DND-41 (cell line): ENCODE results near the gene CLEC4C.
"Not testable (repeated sequence)": the region's sequence is repeated elsewhere in the genome, so short reads cannot be mapped to it uniquely, and the experiment has no call there.

Experiments used
- ATAC-seq: fragments of 200-7000 bp; cut with Tn5 transposase; 3 replicates; pipeline ENCODE4 v1.9.1; 2021; ENCODE audit warnings: low read depth; ENCODE audit not compliant: insufficient read depth
- DNase-seq: peaks from one replicate; pipeline ENCODE4 v3.0.0-alpha.2; 2020
- H2AFZ ChIP-seq: 2 replicates; pipeline ENCODE4 v1.6.0; 2012; ENCODE audit warnings: low read depth, low read length
- H3K27ac ChIP-seq: 2 replicates; pipeline ENCODE4 v1.5.1; 2012; ENCODE audit warnings: low read length, inconsistent platforms
- H3K27me3 ChIP-seq: fragments of 200-600 bp; sonication (generic); 2 replicates; pipeline ENCODE4 v1.6.0; 2012; ENCODE audit warnings: low read length, mild to moderate bottlenecking, inconsistent platforms; ENCODE audit not compliant: insufficient read depth, poor library complexity
- H3K36me3 ChIP-seq: 2 replicates; pipeline ENCODE4 v1.5.1; 2012; ENCODE audit warnings: low read length, inconsistent platforms; ENCODE audit not compliant: insufficient read depth
- H3K4me1 ChIP-seq: 2 replicates; pipeline ENCODE4 v1.5.1; 2012; ENCODE audit warnings: mild to moderate bottlenecking, low read length; ENCODE audit not compliant: insufficient read depth
- H3K4me2 ChIP-seq: 2 replicates; pipeline ENCODE4 v1.6.0; 2012; ENCODE audit warnings: mild to moderate bottlenecking, moderate library complexity, low read length, inconsistent platforms; ENCODE audit not compliant: insufficient read depth
- H3K4me3 ChIP-seq, 2 experiments: fragments of 200-600 bp in 1 of 2; shearing (Covaris generic) in 1 of 2; 2 replicates each; pipeline ENCODE4 v1.5.1; 2012 to 2016; ENCODE audit warnings: inconsistent platforms in 2 of 2, low read length in 2 of 2, mild to moderate bottlenecking in 2 of 2, low read depth in 1 of 2, moderate library complexity in 1 of 2
- H3K79me2 ChIP-seq: 2 replicates; pipeline ENCODE4 v1.6.0; 2012; ENCODE audit warnings: low read length, inconsistent platforms; ENCODE audit not compliant: insufficient read depth
- H3K9ac ChIP-seq: 2 replicates; pipeline ENCODE4 v1.6.0; 2012; ENCODE audit warnings: low read depth, mild to moderate bottlenecking, inconsistent platforms, low read length, moderate library complexity
- H3K9me3 ChIP-seq: 2 replicates; pipeline ENCODE4 v1.5.1; 2012; ENCODE audit warnings: low read length, moderate library complexity, mild to moderate bottlenecking, inconsistent platforms; ENCODE audit not compliant: insufficient read depth, severe bottlenecking
- H4K20me1 ChIP-seq: 2 replicates; pipeline ENCODE4 v1.6.0; 2012; ENCODE audit warnings: low read length; ENCODE audit not compliant: insufficient read depth
- EZH2 ChIP-seq: IDR thresholded peaks from 3 replicates; pipeline ENCODE4 v1.6.1; 2012; ENCODE audit warnings: borderline replicate concordance, low read depth, mild to moderate bottlenecking, moderate library complexity, low read length, inconsistent platforms; ENCODE audit not compliant: severe bottlenecking
- TF ChIP-seq, protein P1 (sequence below): IDR thresholded peaks from 2 replicates; pipeline ENCODE4 v1.5.1; 2012; ENCODE audit warnings: borderline replicate concordance, low read length, moderate library complexity, mild to moderate bottlenecking; ENCODE audit not compliant: poor library complexity, severe bottlenecking; ENCODE audit errors: extremely low read depth

Gene CLEC4C, protein sequence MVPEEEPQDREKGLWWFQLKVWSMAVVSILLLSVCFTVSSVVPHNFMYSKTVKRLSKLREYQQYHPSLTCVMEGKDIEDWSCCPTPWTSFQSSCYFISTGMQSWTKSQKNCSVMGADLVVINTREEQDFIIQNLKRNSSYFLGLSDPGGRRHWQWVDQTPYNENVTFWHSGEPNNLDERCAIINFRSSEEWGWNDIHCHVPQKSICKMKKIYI

DNA sequence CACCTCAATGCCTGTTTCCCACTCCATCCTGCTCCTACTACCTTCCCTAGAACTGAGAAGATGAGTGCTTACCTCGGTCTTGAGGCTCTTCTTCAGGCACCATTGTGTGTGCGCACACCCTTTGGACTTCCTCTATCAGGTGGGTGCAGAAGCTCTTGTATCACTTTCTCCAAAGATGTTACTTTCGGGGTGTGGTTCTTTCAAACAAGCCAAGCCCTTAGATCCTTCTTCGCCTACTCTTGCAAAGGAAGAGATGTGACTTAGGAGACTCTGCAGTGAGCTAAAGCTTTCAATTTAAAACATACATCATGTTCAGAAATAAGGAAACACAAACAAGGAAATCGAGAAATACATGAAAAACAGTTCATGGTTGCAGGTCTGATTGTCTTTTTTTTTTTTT lies at the start of gene CLEC4C:
Gene CLEC4C, minus strand, starts transcription at position 130 of the 400 bp plus-strand sequence. Its CDS starts 27 bp downstream, at position 103.
- Histone ChIP-seq H3K9me3 (no peaks in the 10 kb centered on the region), H3K4me1 (no peaks in the 10 kb centered on the region), H3K36me3 (no peaks in the 10 kb centered on the region), H3K27me3 (no peaks in the 10 kb centered on the region), H3K4me2 (no peak within 1 kb of the TSS), H3K9ac (no peak within 1 kb of the TSS), H3K4me3 (no peak within 1 kb of the TSS), H4K20me1 (no peaks in the 10 kb centered on the region), H2AFZ (no peak within 1 kb of the TSS), H3K27ac (no peak within 1 kb of the TSS), H3K79me2 (no peaks in the 10 kb centered on the region)
- DNase-seq (no peak), ATAC-seq (no peak)
- TF ChIP-seq, protein P1, sequence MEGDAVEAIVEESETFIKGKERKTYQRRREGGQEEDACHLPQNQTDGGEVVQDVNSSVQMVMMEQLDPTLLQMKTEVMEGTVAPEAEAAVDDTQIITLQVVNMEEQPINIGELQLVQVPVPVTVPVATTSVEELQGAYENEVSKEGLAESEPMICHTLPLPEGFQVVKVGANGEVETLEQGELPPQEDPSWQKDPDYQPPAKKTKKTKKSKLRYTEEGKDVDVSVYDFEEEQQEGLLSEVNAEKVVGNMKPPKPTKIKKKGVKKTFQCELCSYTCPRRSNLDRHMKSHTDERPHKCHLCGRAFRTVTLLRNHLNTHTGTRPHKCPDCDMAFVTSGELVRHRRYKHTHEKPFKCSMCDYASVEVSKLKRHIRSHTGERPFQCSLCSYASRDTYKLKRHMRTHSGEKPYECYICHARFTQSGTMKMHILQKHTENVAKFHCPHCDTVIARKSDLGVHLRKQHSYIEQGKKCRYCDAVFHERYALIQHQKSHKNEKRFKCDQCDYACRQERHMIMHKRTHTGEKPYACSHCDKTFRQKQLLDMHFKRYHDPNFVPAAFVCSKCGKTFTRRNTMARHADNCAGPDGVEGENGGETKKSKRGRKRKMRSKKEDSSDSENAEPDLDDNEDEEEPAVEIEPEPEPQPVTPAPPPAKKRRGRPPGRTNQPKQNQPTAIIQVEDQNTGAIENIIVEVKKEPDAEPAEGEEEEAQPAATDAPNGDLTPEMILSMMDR: no peak
- no peak for TF ChIP-seq EZH2

DNA sequence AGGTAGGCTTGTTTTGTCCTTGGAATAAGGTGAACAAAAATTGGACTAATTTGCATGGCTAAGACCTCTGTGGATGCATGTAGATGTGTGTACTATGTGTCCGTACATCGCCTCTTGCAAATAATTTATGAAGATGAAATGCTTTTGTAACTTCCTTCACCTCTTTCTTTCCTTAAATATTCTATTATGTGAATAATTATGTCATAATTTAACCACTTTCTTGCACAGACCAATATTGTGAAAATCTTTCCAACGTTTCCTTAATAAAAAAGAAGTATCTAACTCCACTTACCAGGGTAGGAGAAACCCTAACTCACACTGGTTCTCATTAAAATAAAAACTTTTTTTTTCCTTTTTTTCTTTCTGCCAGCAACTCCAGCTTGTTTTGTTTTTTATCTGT lies 46.0 kb upstream of the CLEC4C start:
- TF ChIP-seq, protein P1: no peak
- no peak for TF ChIP-seq EZH2
- Histone ChIP-seq H3K27ac (no peak overlapping the region), H3K4me3 (no peak overlapping the region), H3K4me1 (no peaks in the 10 kb centered on the region), H2AFZ (no peak overlapping the region), H3K4me2 (no peak overlapping the region), H3K27me3 (peaks cover 5% of the 10 kb centered on the region), H3K9ac (no peak overlapping the region), H3K9me3 (no peaks in the 10 kb centered on the region), H3K79me2 (no peaks in the 10 kb centered on the region), H4K20me1 (no peaks in the 10 kb centered on the region), H3K36me3 (no peaks in the 10 kb centered on the region)
- no peak for ATAC-seq
- no peak for DNase-seq

DNA sequence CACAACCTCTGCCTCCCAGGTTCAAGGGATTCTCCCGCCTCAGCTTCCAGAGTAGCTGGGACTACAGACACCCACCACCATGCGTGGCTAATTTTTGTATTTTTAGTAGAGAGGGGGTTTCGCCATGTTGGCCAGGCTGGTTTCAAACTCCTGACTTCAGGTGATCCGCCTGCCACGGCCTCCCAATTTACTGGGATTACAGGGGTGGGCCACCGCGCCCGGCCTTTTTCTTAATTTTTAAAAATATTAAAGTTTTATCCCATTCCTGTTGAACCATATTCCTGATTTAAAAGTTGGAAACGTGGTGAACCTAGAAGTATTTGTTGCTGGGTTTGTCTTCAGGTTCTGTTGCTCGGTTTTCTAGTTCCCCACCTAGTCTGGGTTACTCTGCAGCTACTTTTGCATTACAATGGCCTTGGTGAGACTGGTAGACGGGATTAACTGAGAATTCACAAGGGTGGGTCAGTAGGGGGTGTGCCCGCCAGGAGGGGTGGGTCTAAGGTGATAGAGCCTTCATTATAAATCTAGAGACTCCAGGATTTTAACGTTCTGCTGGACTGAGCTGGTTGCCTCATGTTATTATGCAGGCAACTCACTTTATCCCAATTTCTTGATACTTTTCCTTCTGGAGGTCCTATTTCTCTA lies 41.8 kb upstream of the CLEC4C start, which contains the start of gene NANOG:
Gene NANOG, plus strand, starts transcription at position 519 of the 645 bp plus-strand sequence. CDS start 213 bp downstream, outside the sequence.
- ATAC-seq, H4K20me1 ChIP-seq, H3K9me3 ChIP-seq, H3K4me1 ChIP-seq, H3K4me2 ChIP-seq, H3K27me3 ChIP-seq, H3K27ac ChIP-seq, H3K36me3 ChIP-seq, H2AFZ ChIP-seq, H3K79me2 ChIP-seq, DNase-seq, H3K9ac ChIP-seq, H3K4me3 ChIP-seq: not testable (repeated sequence)

DNA sequence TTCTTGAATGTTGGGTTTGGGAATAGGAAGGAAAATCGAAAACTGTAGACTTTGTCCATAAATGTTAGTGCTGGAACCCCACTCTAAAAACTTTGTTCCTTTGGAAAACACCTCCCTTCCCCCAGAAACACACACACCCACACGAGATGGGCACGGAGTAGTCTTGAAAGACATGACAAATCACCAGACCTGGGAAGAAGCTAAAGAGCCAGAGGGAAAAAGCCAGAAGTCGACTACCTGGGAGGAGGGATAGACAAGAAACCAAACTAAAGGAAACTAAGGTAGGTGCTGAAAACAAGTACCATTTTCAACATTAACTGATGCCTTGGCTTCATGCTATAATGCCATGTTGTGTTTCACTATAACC lies 41.1 kb upstream of the CLEC4C start:
- H3K4me3 ChIP-seq: no peak overlapping the region
- H3K27ac ChIP-seq: no peak overlapping the region
- H3K9me3 ChIP-seq: no peaks in the 10 kb centered on the region
- H3K36me3 ChIP-seq: no peaks in the 10 kb centered on the region
- no peak overlapping the region for H2AFZ ChIP-seq
- H3K4me1 ChIP-seq: no peaks in the 10 kb centered on the region
- no peak overlapping the region for H3K4me2 ChIP-seq
- no peaks in the 10 kb centered on the region for H4K20me1 ChIP-seq
- H3K9ac ChIP-seq: no peak overlapping the region
- no peaks in the 10 kb centered on the region for H3K79me2 ChIP-seq
- ATAC-seq (no peak), DNase-seq (no peak)
- no peaks in the 10 kb centered on the region for H3K27me3 ChIP-seq
- no peak for TF ChIP-seq EZH2
- TF ChIP-seq, protein P1: no peak
